Activated CD4-positive, alpha-beta T cell treated with anti-CD3 and anti-CD28 coated beads, Interleukin-2, amount 10 ng/mL, durations not matched to agents 24 days and 14 days (primary cell): ENCODE measurements around the gene EXOC3. TPM values are rescaled to one million over a fixed set of nuclear protein-coding genes. Genes with fewer than 3 reads are reported as not detected.
"Not testable (repeated sequence)": the region's sequence is repeated elsewhere in the genome, so short reads cannot be mapped to it uniquely, and the experiment has no call there.

Source experiments
- DNase-seq: peaks from one replicate; pipeline ENCODE4 v3.0.0; 2022
- H3K27ac Mint-ChIP-seq: one replicate; pipeline ENCODE4 v1.8.0; 2022; ENCODE audit warnings: mild to moderate bottlenecking, mixed read lengths
- H3K27me3 Mint-ChIP-seq: one replicate; pipeline ENCODE4 v1.8.0; 2022; ENCODE audit warnings: mixed read lengths
- H3K36me3 Mint-ChIP-seq: one replicate; pipeline ENCODE4 v1.8.0; 2022; ENCODE audit warnings: low read depth, mild to moderate bottlenecking, mixed read lengths
- H3K4me1 Mint-ChIP-seq: one replicate; pipeline ENCODE4 v1.8.0; 2021; ENCODE audit warnings: mixed read lengths
- H3K4me3 Mint-ChIP-seq: one replicate; pipeline ENCODE4 v1.8.0; 2022; ENCODE audit warnings: mild to moderate bottlenecking, moderate library complexity, mixed read lengths
- H3K9me3 Mint-ChIP-seq: one replicate; pipeline ENCODE4 v1.8.0; 2021; ENCODE audit warnings: mixed read lengths
- intact Hi-C: fragments of 100-400 bp; cut with micrococcal nuclease; formaldehyde crosslinking; loops from one replicate; pipeline ENCODE4 v1.15.1; 2023
- total RNA-seq: library from RNA; stranded (reverse); gene quantifications from 2 replicates; pipeline ENCODE4 v1.2.3, GENCODE V29; 2022

The EXOC3 gene
- 64.5 and 67.2 TPM in 2 replicates for total RNA-seq

- peaks cover 27% of the 10 kb centered on the region for H3K36me3 Mint-ChIP-seq
- no peaks in the 10 kb centered on the region for H3K27me3 Mint-ChIP-seq
- peak; percentile 95 for DNase-seq
- intact Hi-C loops = loop anchor here (10.0 kb wide), 1 partner anchor 452 kb away; the partner anchor contains the start of genes BRD9 and TRIP13
- H3K4me3 Mint-ChIP-seq = peak within 1 kb of the TSS; percentile 98
- peak within 1 kb of the TSS; percentile 98 for H3K27ac Mint-ChIP-seq
- H3K9me3 Mint-ChIP-seq = no peaks in the 10 kb centered on the region
- H3K4me1 Mint-ChIP-seq = peaks cover 30% of the 10 kb centered on the region
Measured at GRCh38 chr5:442335-443238, at the start of gene EXOC3. EXOC3 (plus strand) TSS chr5:443176; CDS start chr5:446206, 3,030 bp downstream.

GRCh38 chr5:393846-394275 lies 49.1 kb upstream of the EXOC3 start:
- DNase-seq = peak; percentile 62
- peak overlapping the region; percentile 98 for H3K27ac Mint-ChIP-seq

GRCh38 chr5:394671-395155 lies 48.3 kb upstream of the EXOC3 start:
- Mint-ChIP-seq H3K4me3 (no peak overlapping the region), H3K27ac (no peak overlapping the region), H3K9me3 (no peaks in the 10 kb centered on the region), H3K4me1 (peaks cover 40% of the 10 kb centered on the region), H3K27me3 (no peaks in the 10 kb centered on the region), H3K36me3 (peaks cover 14% of the 10 kb centered on the region)
- DNase-seq = no peak
- intact Hi-C loops = loop anchor here (5.0 kb wide), 1 partner anchor 122 kb away; the partner anchor contains the start of gene PDCD6

More at GRCh38 chr5:393846-394275, 49.1 kb upstream of the EXOC3 start:
- H3K36me3 Mint-ChIP-seq = peaks cover 15% of the 10 kb centered on the region
- no peaks in the 10 kb centered on the region for H3K9me3 Mint-ChIP-seq
- H3K4me1 Mint-ChIP-seq = peaks cover 36% of the 10 kb centered on the region
- intact Hi-C loops = loop anchor here (5.0 kb wide), 1 partner anchor 122 kb away; the partner anchor contains the start of gene PDCD6
- H3K27me3 Mint-ChIP-seq = no peaks in the 10 kb centered on the region
- peak overlapping the region; percentile 81 for H3K4me3 Mint-ChIP-seq

GRCh38 chr5:395156-395920 lies 47.6 kb upstream of the EXOC3 start:
- Mint-ChIP-seq H3K27ac (no peak overlapping the region), H3K4me3 (no peak overlapping the region), H3K36me3 (peaks cover 18% of the 10 kb centered on the region), H3K4me1 (peaks cover 40% of the 10 kb centered on the region), H3K27me3 (no peaks in the 10 kb centered on the region), H3K9me3 (no peaks in the 10 kb centered on the region)
- DNase-seq = no peak
- intact Hi-C loops = no loop called here

GRCh38 chr5:395921-396530 lies 47.0 kb upstream of the EXOC3 start:
- intact Hi-C loops = no loop called here
- DNase-seq = no peak
- H3K27ac Mint-ChIP-seq = no peak overlapping the region

GRCh38 chr5:396531-396961 lies 46.4 kb upstream of the EXOC3 start:
- no peak for DNase-seq
- Mint-ChIP-seq H3K27ac (no peak overlapping the region), H3K4me1 (peaks cover 32% of the 10 kb centered on the region), H3K36me3 (peaks cover 17% of the 10 kb centered on the region), H3K9me3 (no peaks in the 10 kb centered on the region), H3K4me3 (no peak overlapping the region), H3K27me3 (no peaks in the 10 kb centered on the region)
- intact Hi-C loops = no loop called here

More at GRCh38 chr5:395921-396530, 47.0 kb upstream of the EXOC3 start:
- H3K9me3 Mint-ChIP-seq = no peaks in the 10 kb centered on the region
- peaks cover 15% of the 10 kb centered on the region for H3K36me3 Mint-ChIP-seq
- H3K4me1 Mint-ChIP-seq = peaks cover 34% of the 10 kb centered on the region
- no peak overlapping the region for H3K4me3 Mint-ChIP-seq
- no peaks in the 10 kb centered on the region for H3K27me3 Mint-ChIP-seq

- peaks cover 23% of the 10 kb centered on the region for H3K36me3 Mint-ChIP-seq
- H3K27ac Mint-ChIP-seq = not testable (repeated sequence)
- peaks cover 27% of the 10 kb centered on the region for H3K4me1 Mint-ChIP-seq
Measured at GRCh38 chr5:398141-398474, 44.9 kb upstream of the EXOC3 start.

GRCh38 chr5:398475-399295 lies 44.3 kb upstream of the EXOC3 start:
- Mint-ChIP-seq H3K4me3 (no peak overlapping the region), H3K36me3 (peaks cover 23% of the 10 kb centered on the region), H3K27me3 (no peaks in the 10 kb centered on the region), H3K4me1 (peaks cover 22% of the 10 kb centered on the region), H3K27ac (no peak overlapping the region), H3K9me3 (no peaks in the 10 kb centered on the region)
- intact Hi-C loops = no loop called here
- no peak for DNase-seq

More at GRCh38 chr5:398141-398474, 44.9 kb upstream of the EXOC3 start:
- H3K4me3 Mint-ChIP-seq, H3K9me3 Mint-ChIP-seq, intact Hi-C loops, H3K27me3 Mint-ChIP-seq, DNase-seq: not testable (repeated sequence)

GRCh38 chr5:399296-400281 lies 43.4 kb upstream of the EXOC3 start:
- Mint-ChIP-seq H3K36me3 (peaks cover 28% of the 10 kb centered on the region), H3K9me3 (no peaks in the 10 kb centered on the region), H3K27ac (peak overlapping the region; percentile 89), H3K27me3 (no peaks in the 10 kb centered on the region), H3K4me1 (peaks cover 17% of the 10 kb centered on the region), H3K4me3 (peak overlapping the region; percentile 51)
- intact Hi-C loops = no loop called here
- DNase-seq = peak; percentile 86

- Mint-ChIP-seq H3K4me1 (peaks cover 14% of the 10 kb centered on the region), H3K27ac (peak overlapping the region; percentile 89), H3K36me3 (peaks cover 28% of the 10 kb centered on the region), H3K4me3 (peak overlapping the region; percentile 51), H3K9me3 (no peaks in the 10 kb centered on the region), H3K27me3 (no peaks in the 10 kb centered on the region)
- intact Hi-C loops = no loop called here
- DNase-seq = no peak
Measured at GRCh38 chr5:400282-401145, 42.5 kb upstream of the EXOC3 start.
